Smooth muscle cell (in vitro differentiated cells): ENCODE measurements around the gene AURKAIP1. TPM values are rescaled to one million over a fixed set of nuclear protein-coding genes. Genes with fewer than 3 reads are reported as not detected.

Experiments used
- DNase-seq: peaks from one replicate; lab custom pipeline; 2025; ENCODE audit not compliant: unreplicated experiment; lab: John Stamatoyannopoulos, UW
- H2AFZ ChIP-seq: fragments of 200-600 bp; sonication (generic); 2 replicates; pipeline ENCODE4 v1.6.0; 2016; ENCODE audit warnings: antibody characterized with exemption, low read depth, mild to moderate bottlenecking
- H3F3A ChIP-seq: fragments of 200-600 bp; sonication (generic); 2 replicates; pipeline ENCODE4 v1.6.0; 2017; ENCODE audit warnings: antibody characterized with exemption, low read depth
- H3K27ac ChIP-seq: fragments of 200-600 bp; sonication (generic); 2 replicates; pipeline ENCODE4 v1.5.1; 2016; ENCODE audit warnings: low read depth, mild to moderate bottlenecking
- H3K27me3 ChIP-seq: fragments of 200-600 bp; sonication (generic); 2 replicates; pipeline ENCODE4 v1.6.1; 2016; ENCODE audit warnings: low read depth, mild to moderate bottlenecking
- H3K36me3 ChIP-seq: fragments of 200-600 bp; sonication (generic); 2 replicates; pipeline ENCODE4 v1.5.1; 2016; ENCODE audit warnings: low read depth
- H3K4me1 ChIP-seq: fragments of 200-600 bp; sonication (generic); 2 replicates; pipeline ENCODE4 v1.5.1; 2016; ENCODE audit warnings: low read depth
- H3K4me2 ChIP-seq: fragments of 200-600 bp; sonication (generic); 2 replicates; pipeline ENCODE4 v1.6.0; 2016; ENCODE audit warnings: mild to moderate bottlenecking
- H3K4me3 ChIP-seq: fragments of 200-600 bp; sonication (generic); 2 replicates; pipeline ENCODE4 v1.5.1; 2016; ENCODE audit warnings: mild to moderate bottlenecking
- H3K79me2 ChIP-seq: fragments of 200-600 bp; sonication (generic); 2 replicates; pipeline ENCODE4 v1.6.0; 2016; ENCODE audit warnings: low read depth, mild to moderate bottlenecking
- H3K9ac ChIP-seq: fragments of 200-600 bp; sonication (generic); 2 replicates; pipeline ENCODE4 v1.6.0; 2016; ENCODE audit warnings: low read depth
- H3K9me3 ChIP-seq: fragments of 200-600 bp; sonication (generic); replicated peaks from 2 replicates; pipeline ENCODE4 v1.5.1; 2016; ENCODE audit warnings: low read depth
- H4K20me1 ChIP-seq: fragments of 200-600 bp; sonication (generic); 2 replicates; pipeline ENCODE4 v1.6.0; 2016; ENCODE audit warnings: low read depth
- WGBS: methylation state at CpG from one replicate; pipeline ENCODE4 v1.1.7; 2016; ENCODE audit warnings: low lambda C conversion rate; 5-methylcytosine and 5-hydroxymethylcytosine counted together
- polyA plus RNA-seq: library from polyadenylated mRNA; unstranded; fragments of >200 nt; fragmentation: Nextera tagmentation; extraction: Ambion mirVana; gene quantifications from 2 replicates; pipeline ENCODE4 v1.2.1, GENCODE V29; 2016
- total RNA-seq: library from RNA; depleted of rRNA; stranded (reverse); fragments of >200 nt; gene quantifications from 2 replicates; pipeline ENCODE4 v1.2.3, GENCODE V29; 2014
- TF ChIP-seq, protein P1 (sequence below): fragments of 200-600 bp; sonication (generic); IDR thresholded peaks from 2 replicates; pipeline ENCODE4 v1.5.1; 2017; ENCODE audit warnings: borderline replicate concordance, mild to moderate bottlenecking, antibody characterized with exemption; ENCODE audit not compliant: insufficient read depth, poor library complexity, severe bottlenecking

Gene AURKAIP1
- total and polyA plus RNA-seq, 2 experiments from 2014 or later: 60.1 to 214 TPM

DNA sequence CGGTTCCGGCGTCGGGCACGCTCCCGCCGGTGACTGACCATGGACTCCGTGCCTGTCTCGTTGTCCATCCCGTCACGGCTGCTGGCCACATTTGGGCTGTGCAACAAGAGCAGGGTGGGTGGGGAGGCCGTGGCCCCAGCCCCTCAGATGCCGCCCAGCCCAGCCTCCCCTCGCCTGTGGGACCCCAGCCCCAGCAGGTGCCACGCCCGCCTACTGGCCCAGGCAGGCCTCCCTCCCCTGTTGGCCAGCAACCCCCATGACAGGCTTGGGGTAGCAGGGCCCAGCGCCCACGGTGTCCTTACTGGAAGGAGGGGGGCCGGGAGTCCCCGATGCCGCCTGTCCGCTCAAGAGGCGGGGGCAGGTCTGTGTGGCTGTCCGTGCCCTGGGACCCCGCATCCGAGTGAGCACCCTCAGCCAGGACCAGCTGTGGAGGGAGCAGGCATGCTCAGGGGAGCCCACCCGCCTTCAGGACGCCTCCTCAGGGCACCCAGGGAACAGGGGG, 32.9 kb downstream of the AURKAIP1 start:
- no peaks in the 10 kb centered on the region for H3K36me3 ChIP-seq
- no peaks in the 10 kb centered on the region for H3K27me3 ChIP-seq
- H3K9me3 ChIP-seq: no peaks in the 10 kb centered on the region
- H3K79me2 ChIP-seq: peaks cover 39% of the 10 kb centered on the region
- H3K9ac ChIP-seq: no peak overlapping the region
- no peak overlapping the region for H3K4me3 ChIP-seq
- WGBS: 96% methylated on average over 23 of the region's 28 CpGs
- H3K27ac ChIP-seq: no peak overlapping the region
- DNase-seq: no peak
- no peak overlapping the region for H2AFZ ChIP-seq
- H3K4me1 ChIP-seq: no peaks in the 10 kb centered on the region
- TF ChIP-seq, protein P1, sequence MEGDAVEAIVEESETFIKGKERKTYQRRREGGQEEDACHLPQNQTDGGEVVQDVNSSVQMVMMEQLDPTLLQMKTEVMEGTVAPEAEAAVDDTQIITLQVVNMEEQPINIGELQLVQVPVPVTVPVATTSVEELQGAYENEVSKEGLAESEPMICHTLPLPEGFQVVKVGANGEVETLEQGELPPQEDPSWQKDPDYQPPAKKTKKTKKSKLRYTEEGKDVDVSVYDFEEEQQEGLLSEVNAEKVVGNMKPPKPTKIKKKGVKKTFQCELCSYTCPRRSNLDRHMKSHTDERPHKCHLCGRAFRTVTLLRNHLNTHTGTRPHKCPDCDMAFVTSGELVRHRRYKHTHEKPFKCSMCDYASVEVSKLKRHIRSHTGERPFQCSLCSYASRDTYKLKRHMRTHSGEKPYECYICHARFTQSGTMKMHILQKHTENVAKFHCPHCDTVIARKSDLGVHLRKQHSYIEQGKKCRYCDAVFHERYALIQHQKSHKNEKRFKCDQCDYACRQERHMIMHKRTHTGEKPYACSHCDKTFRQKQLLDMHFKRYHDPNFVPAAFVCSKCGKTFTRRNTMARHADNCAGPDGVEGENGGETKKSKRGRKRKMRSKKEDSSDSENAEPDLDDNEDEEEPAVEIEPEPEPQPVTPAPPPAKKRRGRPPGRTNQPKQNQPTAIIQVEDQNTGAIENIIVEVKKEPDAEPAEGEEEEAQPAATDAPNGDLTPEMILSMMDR: no peak
- H3F3A ChIP-seq: no peaks in the 10 kb centered on the region
- H3K4me2 ChIP-seq: no peak overlapping the region
- H4K20me1 ChIP-seq: peaks cover 69% of the 10 kb centered on the region

DNA sequence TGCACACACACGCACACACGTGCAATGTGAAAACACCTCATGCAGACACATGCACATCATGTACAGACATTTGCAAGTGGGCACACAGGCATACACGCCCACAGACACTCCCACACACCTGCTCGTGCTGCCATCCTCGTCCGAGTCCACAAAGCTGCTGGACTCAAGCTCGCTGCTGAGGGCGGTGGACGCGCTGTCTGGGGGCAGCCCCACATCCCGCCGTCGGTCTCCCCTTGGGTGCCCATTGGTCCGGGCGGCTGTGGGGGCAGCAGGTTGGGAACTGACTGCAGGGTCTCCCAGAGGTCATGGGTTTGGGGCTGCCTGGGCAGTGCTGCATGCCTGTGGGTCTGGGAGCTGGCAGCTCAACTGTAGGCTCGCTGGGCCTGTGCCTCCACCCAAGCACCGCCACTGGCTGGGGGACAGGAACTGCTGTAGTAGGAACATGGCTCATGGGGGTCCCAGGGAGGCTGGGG, 33.4 kb downstream of the AURKAIP1 start:
- Histone ChIP-seq H3K4me3 (no peak overlapping the region), H3K79me2 (peaks cover 34% of the 10 kb centered on the region), H3K36me3 (no peaks in the 10 kb centered on the region)

DNA sequence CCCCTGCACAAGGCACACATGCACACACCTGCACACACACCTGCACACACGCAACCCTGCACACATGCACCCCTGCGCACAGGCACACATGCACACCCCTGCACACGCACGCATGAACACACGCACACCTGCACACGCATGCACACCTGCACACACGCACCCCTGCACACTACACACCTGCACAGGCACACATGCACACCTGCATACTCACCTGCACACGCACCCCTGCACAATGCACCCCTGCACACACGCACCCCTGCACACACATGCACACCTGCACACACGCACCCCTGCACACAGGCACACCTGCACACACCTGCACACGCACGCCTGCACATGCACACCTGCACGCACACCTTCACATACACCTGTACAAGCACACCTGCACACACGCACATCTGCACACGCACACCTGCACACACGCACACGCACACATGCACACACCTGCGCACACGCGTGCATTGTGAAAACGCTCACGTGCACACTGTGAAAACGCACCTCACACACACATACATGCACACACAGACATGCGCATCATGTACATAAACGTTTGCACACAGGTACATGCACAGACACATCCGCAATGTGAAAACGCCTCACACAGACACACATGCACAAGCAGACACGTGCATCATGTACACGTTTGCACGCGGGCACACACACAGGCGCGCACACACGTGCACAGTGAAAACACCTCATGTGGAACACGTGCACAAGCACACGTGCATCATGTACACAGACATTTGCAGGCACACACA, 34.0 kb downstream of the AURKAIP1 start:
- Histone ChIP-seq H4K20me1 (peaks cover 57% of the 10 kb centered on the region), H3K9ac (no peak overlapping the region), H3K79me2 (peaks cover 28% of the 10 kb centered on the region), H3K4me2 (no peak overlapping the region), H3K27ac (no peak overlapping the region), H3K4me1 (no peaks in the 10 kb centered on the region), H3K4me3 (no peak overlapping the region), H3K9me3 (no peaks in the 10 kb centered on the region), H3K36me3 (no peaks in the 10 kb centered on the region), H3K27me3 (no peaks in the 10 kb centered on the region), H3F3A (no peaks in the 10 kb centered on the region), H2AFZ (no peak overlapping the region)
- WGBS: 95% methylated on average over 33 of the region's 36 CpGs
- TF ChIP-seq, protein P1: no peak
- DNase-seq: no peak

More for the DNA sequence above, 33.4 kb downstream of the AURKAIP1 start:
- DNase-seq: no peak
- Histone ChIP-seq H3K9ac (no peak overlapping the region), H4K20me1 (peaks cover 63% of the 10 kb centered on the region), H2AFZ (no peak overlapping the region), H3K27ac (no peak overlapping the region), H3K4me1 (no peaks in the 10 kb centered on the region), H3K4me2 (no peak overlapping the region), H3K9me3 (no peaks in the 10 kb centered on the region), H3F3A (no peaks in the 10 kb centered on the region), H3K27me3 (no peaks in the 10 kb centered on the region)
- WGBS: 98% methylated on average over 17 of the region's 17 CpGs
- TF ChIP-seq, protein P1: no peak
